ENCODE results near the gene PCDHGA5. TPM values are rescaled to one million over a fixed set of nuclear protein-coding genes. Genes with fewer than 3 reads are reported as not detected.
"Not testable (repeated sequence)": the region's sequence is repeated elsewhere in the genome, so short reads cannot be mapped to it uniquely, and the experiment has no call there.

Gene PCDHGA5
- total RNA-seq, 4 donors from 2014 or later = 2.5 to 4.1 (median 3.4) TPM; not detected in 1

GRCh38 chr5:141328231-141328630 is 35.7 kb upstream of the PCDHGA5 start:
- no peaks in the 10 kb centered on the region for H3K4me1 ChIP-seq
- WGBS, 2 donors (ENCODE audit: low coverage in 1 of 2) = 81% methylated on average over 8 of the region's 8 CpGs; no CpG with 5 or more reads in 1 of the 2 donors
- H3K27ac ChIP-seq = no peak overlapping the region
- DNase-seq = no peak
- H3K9me3 ChIP-seq = peaks cover 28 to 45% of the 10 kb centered on the region in 2 donors
- in situ Hi-C loops (cut with MboI; ENCODE audit: low pct_ligation_motif_present in 1 of 4, low pct_unique_long_range_greater_than_20kb in 1 of 4, low sequenced_read_pairs in 3 of 4) = no loop called here
- intact Hi-C loops (cut with DNase I; ENCODE audit: low total_unique reads) = loop anchor here (10.0 kb wide), 1 partner anchor 237 kb away; no protein-coding TSS in a partner anchor
- H3K4me3 ChIP-seq = no peak overlapping the region
- peaks cover 28% of the 10 kb centered on the region for H3K27me3 ChIP-seq
- no peaks in the 10 kb centered on the region for H3K36me3 ChIP-seq
- TF ChIP-seq EP300 (IDR thresholded peaks at IDR 0.05; ENCODE audit: low read depth) = no peak
- TF ChIP-seq POLR2A (IDR thresholded peaks at IDR 0.05) = no peak
- no peak for TF ChIP-seq CTCF (IDR thresholded peaks at IDR 0.05)
- TF ChIP-seq POLR2AphosphoS5 (IDR thresholded peaks at IDR 0.05) = no peak

DNA sequence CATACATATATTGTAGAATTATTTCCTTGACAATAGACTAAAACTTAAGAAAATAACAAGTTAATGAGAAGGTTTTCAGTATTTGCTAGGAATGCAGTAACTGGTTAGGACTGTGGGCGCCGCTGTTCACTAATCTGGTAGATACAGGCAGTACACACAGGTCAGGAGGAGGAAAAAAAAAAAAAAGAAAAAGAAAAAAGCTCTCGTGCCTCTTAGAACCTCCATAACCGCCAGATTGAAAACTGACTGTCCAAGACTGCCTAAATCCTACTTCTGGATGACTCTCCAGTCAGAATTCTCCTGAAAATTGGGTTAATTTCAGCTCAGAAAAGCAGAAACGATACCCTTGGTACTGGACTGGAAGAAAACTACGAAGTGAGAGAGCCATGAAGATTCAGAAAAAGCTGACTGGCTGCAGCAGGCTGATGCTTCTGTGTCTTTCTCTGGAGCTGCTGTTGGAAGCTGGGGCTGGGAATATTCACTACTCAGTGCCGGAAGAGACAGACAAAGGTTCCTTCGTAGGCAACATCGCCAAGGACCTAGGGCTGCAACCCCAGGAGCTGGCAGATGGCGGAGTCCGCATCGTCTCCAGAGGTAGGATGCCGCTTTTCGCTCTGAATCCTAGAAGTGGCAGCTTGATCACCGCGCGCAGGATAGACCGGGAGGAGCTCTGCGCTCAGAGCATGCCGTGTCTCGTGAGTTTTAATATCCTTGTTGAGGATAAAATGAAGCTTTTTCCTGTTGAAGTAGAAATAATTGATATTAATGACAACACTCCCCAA is 33.5 kb upstream of the PCDHGA5 start, which contains the start of gene PCDHGA1:
TSS of gene PCDHGA1 (plus strand) at position 216 of the 782 bp plus-strand sequence.
- H3K36me3 ChIP-seq = peaks cover 0 to 3% (median 0%) of the 10 kb centered on the region in 4 donors
- no peak for TF ChIP-seq EP300 (IDR thresholded peaks at IDR 0.05; ENCODE audit: low read depth)
- no peak for TF ChIP-seq POLR2A (IDR thresholded peaks at IDR 0.05)
- peak in 1 of 5 experiments; percentile 14 for TF ChIP-seq CTCF (IDR thresholded peaks at IDR 0.05)
- TF ChIP-seq POLR2AphosphoS5 (IDR thresholded peaks at IDR 0.05) = no peak
- H3K27me3 ChIP-seq = peaks cover 49% of the 10 kb centered on the region
- H3K4me1 ChIP-seq = no peaks in the 10 kb centered on the region
- in situ Hi-C loops (cut with MboI; ENCODE audit: low pct_ligation_motif_present in 1 of 4, low pct_unique_long_range_greater_than_20kb in 1 of 4, low sequenced_read_pairs in 3 of 4) (no loop called here), intact Hi-C loops (cut with DNase I; ENCODE audit: low total_unique reads) (no loop called here)
- 48 to 63% methylated on average over 14 to 21 of the region's 21 CpGs for WGBS, 2 donors (ENCODE audit: low coverage in 1 of 2)
- H3K27ac ChIP-seq = no peak within 1 kb of the TSS
- H3K4me3 ChIP-seq = no peak within 1 kb of the TSS
- peaks cover 45 to 67% of the 10 kb centered on the region in 2 donors for H3K9me3 ChIP-seq
- DNase-seq = no peak

- in situ Hi-C loops (cut with MboI; ENCODE audit: low pct_ligation_motif_present in 1 of 4, low pct_unique_long_range_greater_than_20kb in 1 of 4, low sequenced_read_pairs in 3 of 4) = not testable (repeated sequence)
Observed at GRCh38 chr5:141332571-141332970, 31.4 kb upstream of the PCDHGA5 start.

GRCh38 chr5:141338538-141339306 is 25.2 kb upstream of the PCDHGA5 start, which contains the start of gene PCDHGA2:
PCDHGA2 (plus strand) TSS chr5:141338760.
- peaks cover 0 to 3% (median 0%) of the 10 kb centered on the region in 4 donors for H3K36me3 ChIP-seq
- no peak for TF ChIP-seq POLR2AphosphoS5 (IDR thresholded peaks at IDR 0.05)
- no peak for TF ChIP-seq CTCF (IDR thresholded peaks at IDR 0.05)
- TF ChIP-seq POLR2A (IDR thresholded peaks at IDR 0.05) = no peak
- TF ChIP-seq EP300 (IDR thresholded peaks at IDR 0.05; ENCODE audit: low read depth) = no peak
- H3K9me3 ChIP-seq = peaks cover 48 to 68% of the 10 kb centered on the region in 2 donors
- 7 to 37% methylated on average over 6 to 27 of the region's 27 CpGs for WGBS, 2 donors (ENCODE audit: low coverage in 1 of 2)
- in situ Hi-C loops (cut with MboI; ENCODE audit: low pct_ligation_motif_present in 1 of 4, low pct_unique_long_range_greater_than_20kb in 1 of 4, low sequenced_read_pairs in 3 of 4) (no loop called here), intact Hi-C loops (cut with DNase I; ENCODE audit: low total_unique reads) (no loop called here)
- DNase-seq = no peak
- H3K27me3 ChIP-seq = peaks cover 61% of the 10 kb centered on the region
- H3K4me1 ChIP-seq = no peaks in the 10 kb centered on the region
- H3K4me3 ChIP-seq = peak within 1 kb of the TSS in 1 of 4 donors; percentile 19
- no peak within 1 kb of the TSS for H3K27ac ChIP-seq

More at GRCh38 chr5:141332571-141332970, 31.4 kb upstream of the PCDHGA5 start:
- DNase-seq; H3K36me3 ChIP-seq; H3K4me3 ChIP-seq; intact Hi-C loops (cut with DNase I; ENCODE audit: low total_unique reads); H3K27ac ChIP-seq; H3K4me1 ChIP-seq: not testable (repeated sequence)
- H3K27me3 ChIP-seq = peaks cover 69% of the 10 kb centered on the region
- peaks cover 51 to 77% of the 10 kb centered on the region in 2 donors for H3K9me3 ChIP-seq
- 74% methylated on average over 38 of the region's 39 CpGs; no CpG with 5 or more reads in 1 of the 2 donors for WGBS, 2 donors (ENCODE audit: low coverage in 1 of 2)

GRCh38 chr5:141340781-141341354 is 23.1 kb upstream of the PCDHGA5 start:
- H3K4me1 ChIP-seq; DNase-seq; H3K27ac ChIP-seq; H3K4me3 ChIP-seq; intact Hi-C loops (cut with DNase I; ENCODE audit: low total_unique reads); H3K36me3 ChIP-seq; in situ Hi-C loops (cut with MboI; ENCODE audit: low pct_ligation_motif_present in 1 of 4, low pct_unique_long_range_greater_than_20kb in 1 of 4, low sequenced_read_pairs in 3 of 4): not testable (repeated sequence)
- peaks cover 44 to 68% of the 10 kb centered on the region in 2 donors for H3K9me3 ChIP-seq
- 82 to 91% methylated on average over 2 to 41 of the region's 45 CpGs for WGBS, 2 donors (ENCODE audit: low coverage in 1 of 2)
- peaks cover 42% of the 10 kb centered on the region for H3K27me3 ChIP-seq

Data from transverse colon (tissue), 4 donors.